SK-N-SH (cell line): Measurements from ENCODE around the gene CKAP2L.

Source experiments
- EP300 ChIP-seq, 2 experiments: IDR thresholded peaks; 2 replicates each; pipeline versions ENCODE4 v1.4.0 to v1.6.1; 2012; ENCODE audit warnings: borderline replicate concordance in 1 of 2, low read depth in 1 of 2, low read length in 1 of 2
- FOXJ3 ChIP-seq: sonication (generic); formaldehyde crosslinking; IDR thresholded peaks from 2 replicates; pipeline ENCODE4 v1.5.1; 2020; ENCODE audit warnings: mild to moderate bottlenecking, missing genetic modification reagents
- FOXM1 ChIP-seq: IDR thresholded peaks from 2 replicates; pipeline ENCODE4 v1.4.0; 2012; ENCODE audit warnings: low read depth, mild to moderate bottlenecking
- GABPA ChIP-seq: IDR thresholded peaks from 2 replicates; pipeline ENCODE4 v1.4.0; 2012; ENCODE audit warnings: low read depth, mild to moderate bottlenecking
- GATA2 ChIP-seq: sonication (generic); formaldehyde crosslinking; IDR thresholded peaks from 2 replicates; pipeline ENCODE4 v1.5.0; 2020; ENCODE audit warnings: mild to moderate bottlenecking, missing genetic modification reagents
- MEF2A ChIP-seq: IDR thresholded peaks from 2 replicates; pipeline ENCODE4 v1.4.0; 2012; ENCODE audit warnings: low read depth, borderline replicate concordance
- POLR2AphosphoS5 ChIP-seq: IDR thresholded peaks from 2 replicates; pipeline ENCODE4 v1.6.1; 2012; ENCODE audit warnings: low read depth, low read length
- RCOR1 ChIP-seq: fragments of 150-350 bp; IDR thresholded peaks from 2 replicates; pipeline ENCODE4 v1.6.1; 2017; ENCODE audit warnings: antibody characterized with exemption, low read length
- RXRA ChIP-seq: IDR thresholded peaks from 2 replicates; pipeline ENCODE4 v1.4.0; 2012; ENCODE audit warnings: low read depth, mild to moderate bottlenecking, borderline replicate concordance
- TF ChIP-seq, protein P1 (sequence below): fragments of 200-600 bp; sonication (generic); IDR thresholded peaks from 2 replicates; pipeline ENCODE4 v1.6.1; 2017; ENCODE audit warnings: antibody characterized with exemption, mild to moderate bottlenecking, moderate library complexity
- TF ChIP-seq, protein P2 (sequence below): IDR thresholded peaks from 2 replicates; pipeline ENCODE4; 2012
- TF ChIP-seq, protein P3 (sequence below): IDR thresholded peaks from 2 replicates; pipeline ENCODE4 v1.4.0; 2012; ENCODE audit warnings: low read depth
- TF ChIP-seq, protein P4 (sequence below): IDR thresholded peaks from 2 replicates; pipeline ENCODE4 v1.6.1; 2012; ENCODE audit warnings: mild to moderate bottlenecking, low read depth, low read length, moderate library complexity
- TF ChIP-seq, protein P5 (sequence below): fragments of 150-350 bp; IDR thresholded peaks from 2 replicates; pipeline ENCODE4 v1.6.1; 2017; ENCODE audit warnings: antibody characterized with exemption, low read length, low read depth, borderline replicate concordance

DNA sequence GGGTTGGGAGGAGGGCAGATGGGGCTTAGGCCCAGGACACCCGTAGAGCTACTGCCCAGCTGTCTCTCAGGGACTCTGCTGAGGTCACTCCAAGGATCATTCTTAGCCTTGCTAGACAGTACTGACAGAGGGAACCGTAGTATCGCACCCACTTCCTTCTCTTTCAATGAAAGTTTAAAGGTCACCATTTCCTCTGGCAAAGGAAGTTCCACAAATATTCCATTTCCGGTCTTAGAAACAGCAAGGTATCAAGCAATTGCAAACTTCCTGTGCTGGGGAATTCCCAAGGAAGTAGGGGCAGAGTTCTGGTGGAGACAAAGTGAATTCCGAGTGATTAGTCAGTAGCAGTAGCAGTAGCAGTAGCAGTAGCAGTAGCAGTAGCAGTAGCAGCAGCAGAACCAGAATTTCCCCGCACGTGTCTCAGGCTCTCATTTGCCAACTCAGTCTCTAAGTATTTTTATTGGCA is 47.5 kb upstream of the CKAP2L start:
- TF ChIP-seq, protein P1, sequence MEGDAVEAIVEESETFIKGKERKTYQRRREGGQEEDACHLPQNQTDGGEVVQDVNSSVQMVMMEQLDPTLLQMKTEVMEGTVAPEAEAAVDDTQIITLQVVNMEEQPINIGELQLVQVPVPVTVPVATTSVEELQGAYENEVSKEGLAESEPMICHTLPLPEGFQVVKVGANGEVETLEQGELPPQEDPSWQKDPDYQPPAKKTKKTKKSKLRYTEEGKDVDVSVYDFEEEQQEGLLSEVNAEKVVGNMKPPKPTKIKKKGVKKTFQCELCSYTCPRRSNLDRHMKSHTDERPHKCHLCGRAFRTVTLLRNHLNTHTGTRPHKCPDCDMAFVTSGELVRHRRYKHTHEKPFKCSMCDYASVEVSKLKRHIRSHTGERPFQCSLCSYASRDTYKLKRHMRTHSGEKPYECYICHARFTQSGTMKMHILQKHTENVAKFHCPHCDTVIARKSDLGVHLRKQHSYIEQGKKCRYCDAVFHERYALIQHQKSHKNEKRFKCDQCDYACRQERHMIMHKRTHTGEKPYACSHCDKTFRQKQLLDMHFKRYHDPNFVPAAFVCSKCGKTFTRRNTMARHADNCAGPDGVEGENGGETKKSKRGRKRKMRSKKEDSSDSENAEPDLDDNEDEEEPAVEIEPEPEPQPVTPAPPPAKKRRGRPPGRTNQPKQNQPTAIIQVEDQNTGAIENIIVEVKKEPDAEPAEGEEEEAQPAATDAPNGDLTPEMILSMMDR: no peak
- TF ChIP-seq GABPA (peak; percentile 46; the same call in 1 of the 2 replicates), POLR2AphosphoS5 (no peak), EP300 (IDR thresholded peaks at IDR 0.05; ENCODE audit: borderline replicate concordance in 1 of 2, low read depth in 1 of 2, low read length in 1 of 2) (no peak), RCOR1 (no peak), MEF2A (no peak), FOXJ3 (CRISPR knock-in tag) (no peak), GATA2 (no peak), RXRA (no peak), FOXM1 (no peak)
- TF ChIP-seq, protein P2, sequence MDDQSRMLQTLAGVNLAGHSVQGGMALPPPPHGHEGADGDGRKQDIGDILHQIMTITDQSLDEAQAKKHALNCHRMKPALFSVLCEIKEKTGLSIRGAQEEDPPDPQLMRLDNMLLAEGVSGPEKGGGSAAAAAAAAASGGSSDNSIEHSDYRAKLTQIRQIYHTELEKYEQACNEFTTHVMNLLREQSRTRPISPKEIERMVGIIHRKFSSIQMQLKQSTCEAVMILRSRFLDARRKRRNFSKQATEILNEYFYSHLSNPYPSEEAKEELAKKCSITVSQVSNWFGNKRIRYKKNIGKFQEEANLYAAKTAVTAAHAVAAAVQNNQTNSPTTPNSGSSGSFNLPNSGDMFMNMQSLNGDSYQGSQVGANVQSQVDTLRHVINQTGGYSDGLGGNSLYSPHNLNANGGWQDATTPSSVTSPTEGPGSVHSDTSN: no peak
- TF ChIP-seq, protein P3, sequence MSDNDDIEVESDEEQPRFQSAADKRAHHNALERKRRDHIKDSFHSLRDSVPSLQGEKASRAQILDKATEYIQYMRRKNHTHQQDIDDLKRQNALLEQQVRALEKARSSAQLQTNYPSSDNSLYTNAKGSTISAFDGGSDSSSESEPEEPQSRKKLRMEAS: no peak
- TF ChIP-seq, protein P4, sequence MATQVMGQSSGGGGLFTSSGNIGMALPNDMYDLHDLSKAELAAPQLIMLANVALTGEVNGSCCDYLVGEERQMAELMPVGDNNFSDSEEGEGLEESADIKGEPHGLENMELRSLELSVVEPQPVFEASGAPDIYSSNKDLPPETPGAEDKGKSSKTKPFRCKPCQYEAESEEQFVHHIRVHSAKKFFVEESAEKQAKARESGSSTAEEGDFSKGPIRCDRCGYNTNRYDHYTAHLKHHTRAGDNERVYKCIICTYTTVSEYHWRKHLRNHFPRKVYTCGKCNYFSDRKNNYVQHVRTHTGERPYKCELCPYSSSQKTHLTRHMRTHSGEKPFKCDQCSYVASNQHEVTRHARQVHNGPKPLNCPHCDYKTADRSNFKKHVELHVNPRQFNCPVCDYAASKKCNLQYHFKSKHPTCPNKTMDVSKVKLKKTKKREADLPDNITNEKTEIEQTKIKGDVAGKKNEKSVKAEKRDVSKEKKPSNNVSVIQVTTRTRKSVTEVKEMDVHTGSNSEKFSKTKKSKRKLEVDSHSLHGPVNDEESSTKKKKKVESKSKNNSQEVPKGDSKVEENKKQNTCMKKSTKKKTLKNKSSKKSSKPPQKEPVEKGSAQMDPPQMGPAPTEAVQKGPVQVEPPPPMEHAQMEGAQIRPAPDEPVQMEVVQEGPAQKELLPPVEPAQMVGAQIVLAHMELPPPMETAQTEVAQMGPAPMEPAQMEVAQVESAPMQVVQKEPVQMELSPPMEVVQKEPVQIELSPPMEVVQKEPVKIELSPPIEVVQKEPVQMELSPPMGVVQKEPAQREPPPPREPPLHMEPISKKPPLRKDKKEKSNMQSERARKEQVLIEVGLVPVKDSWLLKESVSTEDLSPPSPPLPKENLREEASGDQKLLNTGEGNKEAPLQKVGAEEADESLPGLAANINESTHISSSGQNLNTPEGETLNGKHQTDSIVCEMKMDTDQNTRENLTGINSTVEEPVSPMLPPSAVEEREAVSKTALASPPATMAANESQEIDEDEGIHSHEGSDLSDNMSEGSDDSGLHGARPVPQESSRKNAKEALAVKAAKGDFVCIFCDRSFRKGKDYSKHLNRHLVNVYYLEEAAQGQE: no peak
- TF ChIP-seq, protein P5, sequence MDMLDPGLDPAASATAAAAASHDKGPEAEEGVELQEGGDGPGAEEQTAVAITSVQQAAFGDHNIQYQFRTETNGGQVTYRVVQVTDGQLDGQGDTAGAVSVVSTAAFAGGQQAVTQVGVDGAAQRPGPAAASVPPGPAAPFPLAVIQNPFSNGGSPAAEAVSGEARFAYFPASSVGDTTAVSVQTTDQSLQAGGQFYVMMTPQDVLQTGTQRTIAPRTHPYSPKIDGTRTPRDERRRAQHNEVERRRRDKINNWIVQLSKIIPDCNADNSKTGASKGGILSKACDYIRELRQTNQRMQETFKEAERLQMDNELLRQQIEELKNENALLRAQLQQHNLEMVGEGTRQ: no peak
